ENCODE results near the gene NKX6-2.

DNA sequence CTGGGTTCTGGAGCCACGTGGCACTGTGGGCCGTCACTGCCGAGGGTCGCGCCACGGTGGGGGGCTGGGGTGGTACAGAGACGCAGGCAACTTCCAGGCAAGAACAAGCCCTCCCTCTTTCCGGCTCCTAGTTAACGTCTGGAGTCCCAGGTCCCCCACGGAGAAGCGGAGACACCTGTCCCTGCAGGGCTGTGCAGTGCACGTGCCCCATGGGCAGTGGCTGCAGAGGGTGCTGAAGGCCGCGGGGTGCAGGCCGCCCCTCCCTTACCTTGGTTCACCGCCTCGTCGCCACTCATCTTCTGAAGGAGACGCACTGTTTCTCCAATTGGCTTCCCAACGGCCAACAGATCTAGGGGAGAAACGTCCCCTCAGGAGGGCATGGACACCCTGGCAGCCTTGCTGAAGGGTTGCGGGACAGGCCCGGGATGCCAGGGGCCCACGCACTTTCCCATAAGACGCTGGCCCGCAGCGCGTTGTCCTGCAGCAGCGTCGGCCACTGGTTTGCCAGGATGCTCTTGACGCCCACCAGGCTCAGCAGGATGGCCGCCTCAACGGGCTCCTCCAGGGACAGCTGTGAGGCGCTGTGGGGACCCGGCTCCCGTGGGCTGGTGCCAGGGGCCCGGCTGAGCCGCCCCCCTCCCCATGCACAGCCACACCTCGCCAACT lies 24.3 kb upstream of the NKX6-2 start:
- TF ChIP-seq EP300 (IDR thresholded peaks at IDR 0.05; ENCODE audit: borderline replicate concordance in 1 of 2, low read depth in 2 of 2, low read length in 2 of 2), result no peak
- TF ChIP-seq, protein P1, sequence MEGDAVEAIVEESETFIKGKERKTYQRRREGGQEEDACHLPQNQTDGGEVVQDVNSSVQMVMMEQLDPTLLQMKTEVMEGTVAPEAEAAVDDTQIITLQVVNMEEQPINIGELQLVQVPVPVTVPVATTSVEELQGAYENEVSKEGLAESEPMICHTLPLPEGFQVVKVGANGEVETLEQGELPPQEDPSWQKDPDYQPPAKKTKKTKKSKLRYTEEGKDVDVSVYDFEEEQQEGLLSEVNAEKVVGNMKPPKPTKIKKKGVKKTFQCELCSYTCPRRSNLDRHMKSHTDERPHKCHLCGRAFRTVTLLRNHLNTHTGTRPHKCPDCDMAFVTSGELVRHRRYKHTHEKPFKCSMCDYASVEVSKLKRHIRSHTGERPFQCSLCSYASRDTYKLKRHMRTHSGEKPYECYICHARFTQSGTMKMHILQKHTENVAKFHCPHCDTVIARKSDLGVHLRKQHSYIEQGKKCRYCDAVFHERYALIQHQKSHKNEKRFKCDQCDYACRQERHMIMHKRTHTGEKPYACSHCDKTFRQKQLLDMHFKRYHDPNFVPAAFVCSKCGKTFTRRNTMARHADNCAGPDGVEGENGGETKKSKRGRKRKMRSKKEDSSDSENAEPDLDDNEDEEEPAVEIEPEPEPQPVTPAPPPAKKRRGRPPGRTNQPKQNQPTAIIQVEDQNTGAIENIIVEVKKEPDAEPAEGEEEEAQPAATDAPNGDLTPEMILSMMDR (IDR thresholded peaks at IDR 0.05; ENCODE audit: control extremely low read depth in 1 of 3, insufficient read depth in 1 of 3, low read depth in 1 of 3, low read length in 3 of 3), result no peak
- no peak for TF ChIP-seq HDAC6 (IDR thresholded peaks at IDR 0.05; ENCODE audit: low read depth, low read length)
- no peak for TF ChIP-seq POLR2A (IDR thresholded peaks at IDR 0.05; ENCODE audit: control extremely low read depth in 1 of 2, low read depth in 2 of 2, low read length in 2 of 2)
- TF ChIP-seq TAF1 (IDR thresholded peaks at IDR 0.05; ENCODE audit: low read depth, low read length), result no peak
- TF ChIP-seq BRCA1 (IDR thresholded peaks at IDR 0.05; ENCODE audit: low read depth, low read length), result no peak
- no peak for TF ChIP-seq CHD1 (IDR thresholded peaks at IDR 0.05; ENCODE audit: low read depth, low read length)
- TF ChIP-seq MAFK (IDR thresholded peaks at IDR 0.05; ENCODE audit: low read depth, low read length), result no peak
- TF ChIP-seq JUN (IDR thresholded peaks at IDR 0.05; ENCODE audit: low read depth, low read length), result no peak
- TF ChIP-seq SRF (IDR thresholded peaks at IDR 0.05; ENCODE audit: low read depth, low read length), result no peak

Measured in H1 (cell line).